Stimulated activated memory B cell treated with anti-CD40 and anti-IgM and Interleukin-4, amounts not matched to agents 10 μg/mL and 1 μg/mL and 100 μg/mL, for 72 hours (primary cell): ENCODE measurements around the gene FAM236B.
"Not testable (repeated sequence)": the region's sequence is repeated elsewhere in the genome, so short reads cannot be mapped to it uniquely, and the experiment has no call there.

Experiments used
- ATAC-seq: fragments of 150-1000 bp; cut with Tn5 transposase; 2 replicates; pipeline ENCODE4 v1.10.0; 2021
- H3K27ac Mint-ChIP-seq: one replicate; pipeline ENCODE4 v1.8.0; 2022; ENCODE audit warnings: mild to moderate bottlenecking, mixed read lengths
- H3K27me3 Mint-ChIP-seq: one replicate; pipeline ENCODE4 v1.8.0; 2022; ENCODE audit warnings: mixed read lengths
- H3K36me3 Mint-ChIP-seq: one replicate; pipeline ENCODE4 v1.8.0; 2022; ENCODE audit warnings: mixed read lengths
- H3K4me1 Mint-ChIP-seq: one replicate; pipeline ENCODE4 v1.8.0; 2022; ENCODE audit warnings: mixed read lengths
- H3K4me3 Mint-ChIP-seq: one replicate; pipeline ENCODE4 v1.8.0; 2022; ENCODE audit warnings: mild to moderate bottlenecking, moderate library complexity, mixed read lengths
- H3K9me3 Mint-ChIP-seq: one replicate; pipeline ENCODE4 v1.8.0; 2022; ENCODE audit warnings: mixed read lengths

The FAM236B gene

GRCh38 chrX:72782560-72782959 is at the start of gene FAM236B:
FAM236B (minus strand) TSS chrX:72782660; CDS start chrX:72782560, 100 bp downstream.
- H3K36me3 Mint-ChIP-seq, ATAC-seq, H3K4me1 Mint-ChIP-seq, H3K4me3 Mint-ChIP-seq, H3K27ac Mint-ChIP-seq, H3K9me3 Mint-ChIP-seq, H3K27me3 Mint-ChIP-seq: not testable (repeated sequence)

GRCh38 chrX:72830701-72831100 is 48.2 kb upstream of the FAM236B start:
- H3K4me1 Mint-ChIP-seq, H3K9me3 Mint-ChIP-seq, H3K4me3 Mint-ChIP-seq, H3K27ac Mint-ChIP-seq, H3K27me3 Mint-ChIP-seq, H3K36me3 Mint-ChIP-seq, ATAC-seq: not testable (repeated sequence)

GRCh38 chrX:72808110-72808509 is 25.6 kb upstream of the FAM236B start, which contains the start of gene FAM236D:
FAM236D (minus strand) TSS chrX:72808210; CDS start chrX:72808110, 100 bp downstream.
- H3K27me3 Mint-ChIP-seq, H3K36me3 Mint-ChIP-seq, H3K27ac Mint-ChIP-seq, H3K4me1 Mint-ChIP-seq, H3K9me3 Mint-ChIP-seq, ATAC-seq, H3K4me3 Mint-ChIP-seq: not testable (repeated sequence)

- H3K4me3 Mint-ChIP-seq, H3K36me3 Mint-ChIP-seq, ATAC-seq, H3K9me3 Mint-ChIP-seq, H3K27ac Mint-ChIP-seq, H3K27me3 Mint-ChIP-seq, H3K4me1 Mint-ChIP-seq: not testable (repeated sequence)
Observed at GRCh38 chrX:72790390-72790789, 7.9 kb upstream of the FAM236B start.

- not testable (repeated sequence) for H3K27me3 Mint-ChIP-seq, ATAC-seq
Observed at GRCh38 chrX:72788142-72788541, 5.7 kb upstream of the FAM236B start.

GRCh38 chrX:72783964-72784363 is 1.5 kb upstream of the FAM236B start:
- not testable (repeated sequence) for H3K36me3 Mint-ChIP-seq, H3K4me3 Mint-ChIP-seq, ATAC-seq

More at GRCh38 chrX:72788142-72788541, 5.7 kb upstream of the FAM236B start:
- H3K36me3 Mint-ChIP-seq, H3K27ac Mint-ChIP-seq, H3K9me3 Mint-ChIP-seq, H3K4me3 Mint-ChIP-seq, H3K4me1 Mint-ChIP-seq: not testable (repeated sequence)

GRCh38 chrX:72783365-72783936 is 991 bp upstream of the FAM236B start:
- not testable (repeated sequence) for H3K4me1 Mint-ChIP-seq, H3K27me3 Mint-ChIP-seq, H3K36me3 Mint-ChIP-seq, H3K9me3 Mint-ChIP-seq, H3K4me3 Mint-ChIP-seq, H3K27ac Mint-ChIP-seq, ATAC-seq

More at GRCh38 chrX:72783964-72784363, 1.5 kb upstream of the FAM236B start:
- not testable (repeated sequence) for H3K27ac Mint-ChIP-seq, H3K9me3 Mint-ChIP-seq, H3K4me1 Mint-ChIP-seq, H3K27me3 Mint-ChIP-seq

GRCh38 chrX:72778146-72778545 is 4.3 kb downstream of the FAM236B start:
- not testable (repeated sequence) for ATAC-seq, H3K9me3 Mint-ChIP-seq, H3K4me3 Mint-ChIP-seq, H3K4me1 Mint-ChIP-seq, H3K36me3 Mint-ChIP-seq, H3K27me3 Mint-ChIP-seq, H3K27ac Mint-ChIP-seq

- not testable (repeated sequence) for H3K9me3 Mint-ChIP-seq
Observed at GRCh38 chrX:72777467-72777790, 5.0 kb downstream of the FAM236B start.

GRCh38 chrX:72776653-72777466 is 5.6 kb downstream of the FAM236B start, which contains the start of gene DMRTC1B:
DMRTC1B (plus strand) TSS chrX:72776890; CDS start chrX:72845136, 68,246 bp downstream.
- not testable (repeated sequence) for H3K36me3 Mint-ChIP-seq, H3K27ac Mint-ChIP-seq, H3K9me3 Mint-ChIP-seq, H3K4me3 Mint-ChIP-seq, H3K27me3 Mint-ChIP-seq, H3K4me1 Mint-ChIP-seq
- ATAC-seq: peak; percentile 93

More at GRCh38 chrX:72777467-72777790, 5.0 kb downstream of the FAM236B start:
- H3K36me3 Mint-ChIP-seq, H3K4me3 Mint-ChIP-seq, H3K27me3 Mint-ChIP-seq, H3K4me1 Mint-ChIP-seq, H3K27ac Mint-ChIP-seq: not testable (repeated sequence)
- ATAC-seq: peak; percentile 89

- not testable (repeated sequence) for H3K9me3 Mint-ChIP-seq, H3K4me3 Mint-ChIP-seq, H3K4me1 Mint-ChIP-seq, H3K27me3 Mint-ChIP-seq, H3K36me3 Mint-ChIP-seq, H3K27ac Mint-ChIP-seq, ATAC-seq
Observed at GRCh38 chrX:72760454-72760853, 22.0 kb downstream of the FAM236B start.

GRCh38 chrX:72748545-72748944 is 33.9 kb downstream of the FAM236B start:
- H3K4me3 Mint-ChIP-seq, H3K9me3 Mint-ChIP-seq, H3K27me3 Mint-ChIP-seq, H3K36me3 Mint-ChIP-seq, ATAC-seq, H3K4me1 Mint-ChIP-seq, H3K27ac Mint-ChIP-seq: not testable (repeated sequence)

- H3K27me3 Mint-ChIP-seq, H3K4me1 Mint-ChIP-seq, H3K36me3 Mint-ChIP-seq, H3K4me3 Mint-ChIP-seq, ATAC-seq, H3K27ac Mint-ChIP-seq, H3K9me3 Mint-ChIP-seq: not testable (repeated sequence)
Observed at GRCh38 chrX:72745546-72745945, 36.9 kb downstream of the FAM236B start.

GRCh38 chrX:72735561-72735960 is 46.9 kb downstream of the FAM236B start:
- H3K9me3 Mint-ChIP-seq: no peaks in the 10 kb centered on the region
- no peaks in the 10 kb centered on the region for H3K4me1 Mint-ChIP-seq
- H3K27ac Mint-ChIP-seq: no peak overlapping the region
- no peaks in the 10 kb centered on the region for H3K36me3 Mint-ChIP-seq
- ATAC-seq: no peak
- no peak overlapping the region for H3K4me3 Mint-ChIP-seq
- H3K27me3 Mint-ChIP-seq: peaks cover 26% of the 10 kb centered on the region

GRCh38 chrX:72733636-72734035 is 48.8 kb downstream of the FAM236B start:
- not testable (repeated sequence) for H3K36me3 Mint-ChIP-seq, H3K4me1 Mint-ChIP-seq, H3K4me3 Mint-ChIP-seq, H3K9me3 Mint-ChIP-seq, H3K27ac Mint-ChIP-seq, ATAC-seq
- H3K27me3 Mint-ChIP-seq: peaks cover 26% of the 10 kb centered on the region
